Measurements from ENCODE around the gene ZMIZ1.

ZMIZ1 gene

GRCh38 chr10:79178614-79179163 lies 109.9 kb downstream of the ZMIZ1 start:
- no peak for DNase-seq

- no peak for DNase-seq
Observed at GRCh38 chr10:79179164-79179956, 110.6 kb downstream of the ZMIZ1 start.

GRCh38 chr10:79179957-79180309 lies 111.2 kb downstream of the ZMIZ1 start:
- DNase-seq = no peak

- no peak for DNase-seq
Observed at GRCh38 chr10:79180414-79181221, 111.9 kb downstream of the ZMIZ1 start.

GRCh38 chr10:79181227-79181626 lies 112.5 kb downstream of the ZMIZ1 start:
- DNase-seq = no peak

GRCh38 chr10:79181698-79182521 lies 113.1 kb downstream of the ZMIZ1 start:
- no peak for DNase-seq

- DNase-seq = no peak
Observed at GRCh38 chr10:79182781-79183467, 114.2 kb downstream of the ZMIZ1 start.

- no peak for DNase-seq
Observed at GRCh38 chr10:79183468-79183865, 114.7 kb downstream of the ZMIZ1 start.

- no peak for DNase-seq
Observed at GRCh38 chr10:79184145-79184625, 115.4 kb downstream of the ZMIZ1 start.

GRCh38 chr10:79184657-79185056 lies 115.9 kb downstream of the ZMIZ1 start:
- DNase-seq = no peak

GRCh38 chr10:79185067-79185774 lies 116.5 kb downstream of the ZMIZ1 start:
- DNase-seq = no peak

GRCh38 chr10:79185796-79186374 lies 117.1 kb downstream of the ZMIZ1 start:
- no peak for DNase-seq

- no peak for DNase-seq
Observed at GRCh38 chr10:79186486-79187120, 117.8 kb downstream of the ZMIZ1 start.

GRCh38 chr10:79187121-79187940 lies 118.6 kb downstream of the ZMIZ1 start:
- DNase-seq = no peak

- DNase-seq = no peak
Observed at GRCh38 chr10:79188154-79188965, 119.6 kb downstream of the ZMIZ1 start.

- DNase-seq = no peak
Observed at GRCh38 chr10:79189181-79189580, 120.4 kb downstream of the ZMIZ1 start.

GRCh38 chr10:79189853-79190435 lies 121.2 kb downstream of the ZMIZ1 start:
- DNase-seq = no peak

GRCh38 chr10:79190740-79191261 lies 122.0 kb downstream of the ZMIZ1 start:
- no peak for DNase-seq

Measured in activated CD4-positive, alpha-beta T cell treated with anti-CD3 and anti-CD28 coated beads for 48 hours (primary cell).